ENCODE measurements around the gene WDR5. TPM values are rescaled to one million over a fixed set of nuclear protein-coding genes. Genes with fewer than 3 reads are reported as not detected.

The WDR5 gene
- total RNA-seq, 2 donors from 2014 or later = 26.7 to 48.1 TPM

GRCh38 chr9:134171316-134172197, 35.7 kb downstream of the WDR5 start:
- Mint-ChIP-seq H3K27me3 (no peaks in the 10 kb centered on the region), H3K4me3 (no peak overlapping the region), H3K4me1 (no peaks in the 10 kb centered on the region), H3K36me3 (ENCODE audit: low read depth) (no peaks in the 10 kb centered on the region), H3K9me3 (no peaks in the 10 kb centered on the region), H3K27ac (no peak overlapping the region)
- no peak for ATAC-seq (replicated peaks)

- H3K27ac Mint-ChIP-seq = peak overlapping the region; percentile 19
- no peaks in the 10 kb centered on the region for H3K27me3 Mint-ChIP-seq
- H3K9me3 Mint-ChIP-seq = no peaks in the 10 kb centered on the region
- ATAC-seq (replicated peaks) = no peak
- no peak overlapping the region for H3K4me3 Mint-ChIP-seq
- H3K36me3 Mint-ChIP-seq (ENCODE audit: low read depth) = no peaks in the 10 kb centered on the region
- H3K4me1 Mint-ChIP-seq = no peaks in the 10 kb centered on the region
Measured at GRCh38 chr9:134172198-134173126, 36.6 kb downstream of the WDR5 start.

- H3K27me3 Mint-ChIP-seq = no peaks in the 10 kb centered on the region
- no peaks in the 10 kb centered on the region for H3K9me3 Mint-ChIP-seq
- H3K36me3 Mint-ChIP-seq (ENCODE audit: low read depth) = no peaks in the 10 kb centered on the region
- H3K4me1 Mint-ChIP-seq = no peaks in the 10 kb centered on the region
- peak overlapping the region; percentile 19 for H3K27ac Mint-ChIP-seq
- no peak overlapping the region for H3K4me3 Mint-ChIP-seq
- no peak for ATAC-seq (replicated peaks)
Measured at GRCh38 chr9:134173127-134174072, 37.5 kb downstream of the WDR5 start.

- Mint-ChIP-seq H3K4me1 (no peaks in the 10 kb centered on the region), H3K27me3 (no peaks in the 10 kb centered on the region), H3K27ac (no peak overlapping the region), H3K9me3 (no peaks in the 10 kb centered on the region), H3K4me3 (no peak overlapping the region), H3K36me3 (ENCODE audit: low read depth) (no peaks in the 10 kb centered on the region)
- no peak for ATAC-seq (replicated peaks)
Measured at GRCh38 chr9:134174073-134174449, 38.2 kb downstream of the WDR5 start.

GRCh38 chr9:134174526-134175290, 38.8 kb downstream of the WDR5 start:
- Mint-ChIP-seq H3K36me3 (ENCODE audit: low read depth) (no peaks in the 10 kb centered on the region), H3K9me3 (no peaks in the 10 kb centered on the region), H3K4me3 (no peak overlapping the region), H3K4me1 (no peaks in the 10 kb centered on the region), H3K27me3 (no peaks in the 10 kb centered on the region), H3K27ac (no peak overlapping the region)
- ATAC-seq (replicated peaks) = no peak

- Mint-ChIP-seq H3K9me3 (no peaks in the 10 kb centered on the region), H3K36me3 (ENCODE audit: low read depth) (no peaks in the 10 kb centered on the region), H3K4me1 (no peaks in the 10 kb centered on the region), H3K4me3 (no peak overlapping the region), H3K27ac (no peak overlapping the region), H3K27me3 (no peaks in the 10 kb centered on the region)
- no peak for ATAC-seq (replicated peaks)
Measured at GRCh38 chr9:134175291-134175807, 39.5 kb downstream of the WDR5 start.

- Mint-ChIP-seq H3K27ac (no peak overlapping the region), H3K36me3 (ENCODE audit: low read depth) (no peaks in the 10 kb centered on the region), H3K4me3 (no peak overlapping the region), H3K9me3 (no peaks in the 10 kb centered on the region), H3K4me1 (no peaks in the 10 kb centered on the region), H3K27me3 (no peaks in the 10 kb centered on the region)
- ATAC-seq (replicated peaks) = no peak
Measured at GRCh38 chr9:134175808-134176598, 40.1 kb downstream of the WDR5 start.

GRCh38 chr9:134176599-134176968, 40.7 kb downstream of the WDR5 start:
- ATAC-seq (replicated peaks) = no peak
- Mint-ChIP-seq H3K36me3 (ENCODE audit: low read depth) (no peaks in the 10 kb centered on the region), H3K4me3 (no peak overlapping the region), H3K27ac (no peak overlapping the region), H3K9me3 (no peaks in the 10 kb centered on the region), H3K4me1 (no peaks in the 10 kb centered on the region), H3K27me3 (no peaks in the 10 kb centered on the region)

- Mint-ChIP-seq H3K4me3 (no peak overlapping the region), H3K27ac (no peak overlapping the region), H3K4me1 (peaks cover 2% of the 10 kb centered on the region), H3K36me3 (ENCODE audit: low read depth) (peaks cover 3% of the 10 kb centered on the region), H3K27me3 (no peaks in the 10 kb centered on the region), H3K9me3 (no peaks in the 10 kb centered on the region)
- no peak for ATAC-seq (replicated peaks)
Measured at GRCh38 chr9:134177186-134177585, 41.3 kb downstream of the WDR5 start.

GRCh38 chr9:134177624-134178393, 41.9 kb downstream of the WDR5 start:
- Mint-ChIP-seq H3K4me3 (no peak overlapping the region), H3K4me1 (peaks cover 8% of the 10 kb centered on the region), H3K27ac (no peak overlapping the region), H3K9me3 (no peaks in the 10 kb centered on the region), H3K36me3 (ENCODE audit: low read depth) (peaks cover 9% of the 10 kb centered on the region), H3K27me3 (peaks cover 4% of the 10 kb centered on the region)
- ATAC-seq (replicated peaks) = no peak

- Mint-ChIP-seq H3K4me3 (no peak overlapping the region), H3K36me3 (ENCODE audit: low read depth) (peaks cover 9% of the 10 kb centered on the region), H3K9me3 (no peaks in the 10 kb centered on the region), H3K27ac (no peak overlapping the region), H3K4me1 (peaks cover 10% of the 10 kb centered on the region), H3K27me3 (peaks cover 4% of the 10 kb centered on the region)
- no peak for ATAC-seq (replicated peaks)
Measured at GRCh38 chr9:134178394-134178767, 42.5 kb downstream of the WDR5 start.

- Mint-ChIP-seq H3K4me3 (no peak overlapping the region), H3K36me3 (ENCODE audit: low read depth) (peaks cover 9% of the 10 kb centered on the region), H3K9me3 (no peaks in the 10 kb centered on the region), H3K4me1 (peaks cover 10% of the 10 kb centered on the region), H3K27ac (no peak overlapping the region), H3K27me3 (peaks cover 4% of the 10 kb centered on the region)
- ATAC-seq (replicated peaks) = no peak
Measured at GRCh38 chr9:134178768-134179551, 43.1 kb downstream of the WDR5 start.
